Measurements from ENCODE around the gene BTG2.

DNA sequence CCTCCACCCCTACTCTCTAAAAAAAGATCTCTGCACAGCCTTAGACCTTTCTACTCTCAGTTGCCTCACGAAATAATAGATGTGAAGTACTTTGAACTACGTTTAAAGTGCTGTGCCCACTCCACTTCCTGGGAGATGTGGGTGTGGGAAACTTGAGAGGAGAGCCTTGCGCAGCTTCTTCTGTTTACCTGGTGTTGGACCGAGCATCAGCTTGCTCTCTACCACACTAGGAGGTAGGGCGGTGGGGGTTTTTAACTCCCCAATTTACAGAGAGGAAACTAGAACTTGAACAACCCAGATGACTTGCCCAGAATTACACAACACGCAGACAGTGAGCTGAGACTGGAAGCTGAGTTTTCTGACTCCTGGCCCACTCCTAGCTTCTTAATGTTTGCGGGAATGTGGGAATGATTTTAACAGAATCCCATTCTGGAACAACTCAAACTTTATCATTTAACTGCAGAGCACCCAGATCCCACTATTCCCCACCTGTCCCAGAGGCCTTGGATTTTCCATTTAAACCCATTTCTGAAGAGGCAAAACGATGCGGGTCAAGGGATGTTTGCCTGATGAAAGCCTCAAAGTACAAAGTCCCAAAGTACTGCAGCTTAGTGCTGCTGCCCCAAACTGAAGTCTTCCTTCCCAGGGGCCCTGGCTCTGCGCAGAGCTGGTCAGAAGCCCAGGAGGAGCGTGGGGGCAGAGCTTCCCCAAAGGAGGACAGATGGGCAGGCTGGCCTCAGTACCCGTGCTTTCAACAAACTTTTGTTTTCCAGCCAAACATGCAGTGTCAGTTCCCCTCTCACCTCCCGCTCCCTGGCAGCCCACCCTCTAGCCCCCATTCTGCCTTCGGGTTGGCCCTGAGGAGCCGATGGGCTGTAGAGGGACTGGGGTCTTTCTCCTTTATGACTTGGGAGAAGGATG, 19.0 kb downstream of the BTG2 start:
- TF ChIP-seq, protein P1, sequence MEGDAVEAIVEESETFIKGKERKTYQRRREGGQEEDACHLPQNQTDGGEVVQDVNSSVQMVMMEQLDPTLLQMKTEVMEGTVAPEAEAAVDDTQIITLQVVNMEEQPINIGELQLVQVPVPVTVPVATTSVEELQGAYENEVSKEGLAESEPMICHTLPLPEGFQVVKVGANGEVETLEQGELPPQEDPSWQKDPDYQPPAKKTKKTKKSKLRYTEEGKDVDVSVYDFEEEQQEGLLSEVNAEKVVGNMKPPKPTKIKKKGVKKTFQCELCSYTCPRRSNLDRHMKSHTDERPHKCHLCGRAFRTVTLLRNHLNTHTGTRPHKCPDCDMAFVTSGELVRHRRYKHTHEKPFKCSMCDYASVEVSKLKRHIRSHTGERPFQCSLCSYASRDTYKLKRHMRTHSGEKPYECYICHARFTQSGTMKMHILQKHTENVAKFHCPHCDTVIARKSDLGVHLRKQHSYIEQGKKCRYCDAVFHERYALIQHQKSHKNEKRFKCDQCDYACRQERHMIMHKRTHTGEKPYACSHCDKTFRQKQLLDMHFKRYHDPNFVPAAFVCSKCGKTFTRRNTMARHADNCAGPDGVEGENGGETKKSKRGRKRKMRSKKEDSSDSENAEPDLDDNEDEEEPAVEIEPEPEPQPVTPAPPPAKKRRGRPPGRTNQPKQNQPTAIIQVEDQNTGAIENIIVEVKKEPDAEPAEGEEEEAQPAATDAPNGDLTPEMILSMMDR (conservative IDR thresholded peaks at IDR 0.05; ENCODE audit: low read length), result no peak
- no peak for TF ChIP-seq EZH2phosphoT487 (IDR thresholded peaks at IDR 0.05; ENCODE audit: borderline replicate concordance)

Measured in Loucy (cell line).